HG03025 (cell line): ENCODE results near the gene SLC6A18.
"Not testable (repeated sequence)": the region's sequence is repeated elsewhere in the genome, so short reads cannot be mapped to it uniquely, and the experiment has no call there.

Source experiments
- ATAC-seq: cut with Tn5 transposase; IDR thresholded peaks from one replicate; pipeline ENCODE4 v1.9.1; 2021; ENCODE audit warnings: mild to moderate bottlenecking, moderate library complexity; ENCODE audit not compliant: unreplicated experiment, low FRiP score

The SLC6A18 gene

DNA sequence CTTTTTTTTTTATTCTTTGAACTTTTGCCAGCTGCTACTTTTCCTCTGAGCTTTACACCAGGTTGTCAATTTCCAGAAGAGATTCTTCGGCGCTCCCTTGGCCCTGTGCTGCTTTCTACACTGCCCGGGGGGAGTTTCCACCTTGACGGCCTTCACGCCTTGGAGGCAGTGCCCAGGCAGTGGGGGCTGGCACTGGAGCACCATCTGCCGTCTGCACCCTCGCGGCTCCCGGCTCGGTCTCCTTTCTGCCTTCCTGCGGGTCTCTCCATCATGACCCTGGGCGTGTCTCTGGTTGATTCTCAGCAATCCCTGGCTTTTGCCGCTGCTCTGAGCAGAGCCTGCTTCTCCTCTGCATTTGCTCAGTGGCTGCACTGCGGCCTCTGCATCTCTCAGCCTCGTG lies 2.9 kb downstream of the SLC6A18 start:
- ATAC-seq = no peak

DNA sequence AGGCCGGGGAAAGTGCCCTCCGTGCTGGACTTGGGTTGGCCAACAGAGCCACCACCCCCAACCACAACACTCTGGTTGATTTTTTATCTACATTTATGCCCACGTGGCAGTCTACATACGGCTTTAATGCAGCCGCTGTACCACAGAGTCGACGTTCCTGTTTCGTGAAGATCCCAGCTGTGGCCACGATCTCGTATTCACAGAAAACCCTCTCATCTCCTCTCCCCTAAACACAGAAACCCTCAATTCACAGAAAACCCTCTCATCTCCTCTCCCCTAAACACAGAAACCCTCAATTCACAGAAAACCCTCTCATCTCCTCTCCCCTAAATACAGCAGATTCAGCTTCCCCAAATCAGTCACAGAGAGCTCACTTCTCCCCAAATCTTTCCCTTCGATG lies 3.8 kb downstream of the SLC6A18 start:
- not testable (repeated sequence) for ATAC-seq

DNA sequence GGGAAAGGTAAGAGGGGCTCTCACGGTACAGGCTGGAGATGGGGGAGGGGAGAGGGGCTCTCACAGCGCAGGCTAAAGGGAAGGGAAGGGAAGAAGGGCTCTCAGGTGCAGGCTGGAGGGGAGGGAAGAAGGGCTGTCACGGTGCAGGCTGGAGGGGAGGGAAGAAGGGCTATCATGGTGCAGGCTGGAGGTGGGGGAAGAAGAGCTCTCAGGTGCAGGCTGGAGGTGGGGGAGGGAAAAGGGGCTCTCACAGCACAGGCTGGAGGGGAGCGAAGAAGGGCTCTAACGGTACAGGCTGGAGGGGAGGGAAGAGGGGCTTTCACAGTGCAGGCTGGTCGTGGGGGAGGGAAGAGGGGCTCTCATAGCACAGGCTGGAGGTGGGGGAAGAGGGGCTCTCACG lies 4.6 kb downstream of the SLC6A18 start:
- ATAC-seq = no peak

DNA sequence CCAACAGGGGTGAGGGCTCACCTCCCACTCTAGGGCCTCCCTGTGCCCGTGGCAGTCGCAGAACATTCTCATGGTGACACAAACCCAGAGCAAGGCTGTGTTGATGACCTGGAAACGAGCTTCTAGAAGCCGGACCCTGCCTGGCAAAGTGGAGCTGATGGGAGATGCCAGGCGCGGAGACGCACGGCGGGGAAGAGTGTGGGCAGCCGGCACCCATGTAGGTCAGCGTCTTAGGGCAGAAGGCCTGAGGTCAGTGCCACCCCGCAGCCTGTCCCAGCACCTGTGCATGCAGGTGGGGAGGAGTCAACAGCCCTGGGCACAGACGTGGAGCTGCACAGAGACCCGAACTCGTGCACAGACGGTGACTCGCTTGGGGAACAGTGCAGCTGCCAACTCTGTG lies 5.4 kb downstream of the SLC6A18 start:
- no peak for ATAC-seq

DNA sequence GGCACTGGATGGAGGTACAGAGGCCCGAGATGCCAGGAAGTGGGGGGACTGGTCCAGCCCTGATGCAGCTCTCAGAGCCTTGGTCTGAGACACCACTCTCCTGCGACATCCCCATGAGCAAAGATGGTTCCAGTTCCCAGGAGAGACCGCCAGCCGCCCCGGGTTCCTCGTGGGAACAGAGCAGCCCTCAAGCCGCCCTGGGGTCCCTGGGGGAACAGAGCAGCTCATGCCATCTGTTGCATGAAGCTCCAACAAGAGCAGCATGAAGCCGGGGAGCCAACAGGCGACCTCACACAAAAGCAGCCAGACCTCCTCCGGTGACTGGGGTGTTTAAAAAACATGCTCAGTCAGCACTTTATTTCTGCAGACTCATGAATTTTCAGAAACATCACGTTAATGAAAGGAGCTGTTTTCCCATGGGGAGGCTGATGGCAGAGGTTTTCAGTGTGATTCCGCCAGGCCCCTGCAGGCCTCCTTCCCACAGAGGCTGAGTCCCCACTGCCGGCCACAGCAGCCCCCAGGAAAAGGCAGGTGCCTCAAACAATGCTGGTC lies 6.2 kb downstream of the SLC6A18 start:
- no peak for ATAC-seq

DNA sequence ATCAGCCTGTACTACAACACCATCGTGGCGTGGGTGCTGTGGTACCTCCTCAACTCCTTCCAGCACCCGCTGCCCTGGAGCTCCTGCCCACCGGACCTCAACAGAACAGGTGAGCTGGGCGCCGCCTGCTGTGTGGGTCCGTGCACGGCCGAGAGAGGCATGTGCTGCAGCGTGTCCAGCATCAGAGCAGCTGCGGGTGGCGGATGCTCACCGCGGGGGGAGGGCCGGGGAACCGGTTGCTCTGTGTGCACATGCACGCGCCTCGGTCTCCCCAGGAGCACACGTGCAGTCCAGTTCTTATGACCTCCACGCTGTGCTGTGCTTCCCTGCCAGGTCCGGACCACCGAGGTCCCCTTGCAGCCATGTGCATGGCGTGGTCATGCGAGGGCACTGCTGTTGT lies 7.6 kb downstream of the SLC6A18 start:
- ATAC-seq = no peak

DNA sequence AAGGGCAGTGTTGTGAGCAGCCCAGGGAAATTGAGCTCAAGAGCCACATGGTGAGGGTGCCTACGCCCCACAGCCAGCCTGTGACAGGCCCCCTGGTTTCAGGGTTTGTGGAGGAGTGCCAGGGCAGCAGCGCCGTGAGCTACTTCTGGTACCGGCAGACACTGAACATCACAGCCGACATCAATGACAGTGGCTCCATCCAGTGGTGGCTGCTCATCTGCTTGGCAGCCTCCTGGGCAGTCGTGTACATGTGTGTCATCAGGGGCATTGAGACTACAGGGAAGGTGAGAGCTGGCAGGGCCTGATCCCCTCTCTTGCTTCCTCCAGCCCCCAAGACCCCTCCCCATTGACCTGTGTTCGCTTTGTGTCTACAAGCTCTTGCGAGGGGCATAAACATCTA lies 10.2 kb downstream of the SLC6A18 start:
- ATAC-seq = no peak

DNA sequence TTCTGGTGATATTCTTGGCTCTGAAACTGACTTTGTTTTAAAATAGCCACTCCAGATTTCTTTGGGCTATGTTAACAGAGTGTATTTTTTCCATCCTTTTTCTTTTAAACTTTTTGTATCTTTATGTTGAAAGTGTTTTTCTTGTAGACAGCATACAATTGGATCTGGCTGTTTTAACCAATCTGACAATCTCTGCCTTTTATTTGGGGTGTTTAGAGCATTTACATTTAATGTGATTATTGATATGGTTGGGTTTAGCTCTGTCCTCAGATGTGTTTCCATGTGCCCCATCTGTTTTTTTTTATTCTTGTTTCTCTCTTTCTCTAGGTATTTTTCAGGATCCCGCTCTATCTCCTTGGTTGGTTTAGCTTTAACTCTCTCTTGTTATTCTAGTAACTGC lies 10.7 kb downstream of the SLC6A18 start:
- ATAC-seq = no peak

DNA sequence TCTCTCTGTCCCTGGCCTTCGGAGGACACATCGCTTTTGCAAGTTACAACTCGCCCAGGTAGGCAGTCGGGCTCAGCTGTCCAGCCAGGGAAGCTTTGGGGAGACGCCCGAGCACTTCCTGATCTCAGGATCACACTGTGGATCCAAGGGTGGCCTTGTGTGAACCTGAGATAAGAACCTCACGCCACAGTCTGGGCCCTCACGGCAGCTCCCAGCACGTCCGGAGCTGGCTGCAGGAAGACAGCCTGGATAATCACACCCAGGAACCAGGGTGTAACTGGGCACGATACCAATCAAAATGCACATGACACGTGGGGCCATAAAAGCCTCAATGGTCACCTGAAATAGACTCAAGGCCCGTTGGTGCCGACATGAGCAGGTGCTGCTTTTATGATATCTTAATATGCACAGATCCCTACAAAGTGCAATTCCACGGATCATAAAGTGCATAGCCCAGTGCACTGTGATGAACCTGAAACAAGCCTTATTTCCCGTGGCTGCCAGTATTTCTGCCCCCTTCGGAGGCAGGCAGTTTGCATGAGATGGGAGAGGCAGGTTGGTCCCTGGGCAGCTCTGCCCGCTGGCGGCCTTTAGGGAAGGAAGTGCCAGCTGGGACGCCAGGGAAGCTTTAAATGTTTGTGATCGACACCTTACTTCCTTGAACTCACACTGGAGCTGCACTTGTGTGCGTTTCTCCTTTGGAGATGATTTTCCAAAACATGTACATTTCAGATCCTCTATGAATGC lies 14.5 kb downstream of the SLC6A18 start:
- no peak for ATAC-seq

DNA sequence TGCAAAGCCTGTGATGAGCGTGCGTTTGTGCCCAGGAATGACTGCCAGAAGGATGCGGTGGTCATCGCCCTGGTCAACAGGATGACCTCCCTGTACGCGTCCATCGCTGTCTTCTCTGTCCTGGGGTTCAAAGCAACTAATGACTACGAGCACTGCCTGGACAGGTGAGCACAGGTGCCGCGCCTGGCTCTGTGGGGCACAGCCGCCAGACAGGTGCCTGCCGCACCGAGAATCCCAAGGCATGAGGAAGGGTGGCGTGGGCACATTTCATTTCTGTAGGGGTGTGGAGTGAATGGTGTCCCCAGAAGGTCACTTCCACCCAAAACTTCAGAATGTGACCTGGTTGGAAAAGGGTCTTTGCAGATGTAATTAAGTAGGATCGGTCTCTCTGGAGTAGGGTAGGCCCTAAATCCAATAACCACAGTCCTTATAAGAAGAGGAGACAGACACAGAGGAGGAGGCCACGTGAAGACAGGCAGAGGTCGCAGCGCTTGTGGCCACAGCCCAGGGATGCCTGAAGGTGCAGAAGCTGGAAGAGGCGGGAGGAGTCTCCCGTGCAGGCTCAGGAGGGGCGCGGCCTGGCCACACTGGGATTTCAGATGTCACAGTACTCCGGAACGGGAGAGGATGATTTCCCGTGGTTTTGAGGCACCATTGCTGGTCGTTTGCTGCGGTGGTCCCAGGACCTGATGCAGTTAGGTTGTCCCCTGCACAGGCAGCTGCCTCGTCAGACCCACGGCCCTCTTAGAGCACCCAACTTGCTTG lies 15.5 kb downstream of the SLC6A18 start:
- ATAC-seq = no peak

DNA sequence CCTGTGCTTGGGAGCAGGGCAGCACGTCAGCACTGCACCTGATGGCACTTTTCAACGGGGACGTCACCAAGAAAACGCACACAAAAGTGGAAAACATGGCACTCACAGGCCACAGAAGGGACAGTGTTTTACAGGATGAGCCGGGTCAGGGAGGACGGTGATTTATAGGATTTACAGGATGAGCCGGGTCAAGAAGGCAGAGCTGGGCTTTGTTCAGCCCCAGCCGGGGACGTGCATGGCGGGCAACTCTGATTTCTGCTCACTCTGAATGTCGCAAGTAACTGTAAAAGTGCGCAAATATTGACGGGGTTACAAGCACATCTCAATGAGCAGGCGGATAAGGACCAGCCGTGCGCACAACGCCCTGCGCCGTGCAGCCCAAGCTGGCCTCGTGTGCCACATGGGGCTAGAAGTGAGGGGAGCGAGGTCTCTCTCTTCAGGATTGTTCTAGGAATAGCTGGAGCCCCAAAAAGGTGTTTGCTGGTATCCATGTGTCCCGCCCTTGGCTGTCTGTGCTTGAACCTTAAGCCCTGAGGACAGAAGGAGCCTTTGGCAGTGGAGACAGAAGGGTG lies 16.4 kb downstream of the SLC6A18 start:
- no peak for ATAC-seq

DNA sequence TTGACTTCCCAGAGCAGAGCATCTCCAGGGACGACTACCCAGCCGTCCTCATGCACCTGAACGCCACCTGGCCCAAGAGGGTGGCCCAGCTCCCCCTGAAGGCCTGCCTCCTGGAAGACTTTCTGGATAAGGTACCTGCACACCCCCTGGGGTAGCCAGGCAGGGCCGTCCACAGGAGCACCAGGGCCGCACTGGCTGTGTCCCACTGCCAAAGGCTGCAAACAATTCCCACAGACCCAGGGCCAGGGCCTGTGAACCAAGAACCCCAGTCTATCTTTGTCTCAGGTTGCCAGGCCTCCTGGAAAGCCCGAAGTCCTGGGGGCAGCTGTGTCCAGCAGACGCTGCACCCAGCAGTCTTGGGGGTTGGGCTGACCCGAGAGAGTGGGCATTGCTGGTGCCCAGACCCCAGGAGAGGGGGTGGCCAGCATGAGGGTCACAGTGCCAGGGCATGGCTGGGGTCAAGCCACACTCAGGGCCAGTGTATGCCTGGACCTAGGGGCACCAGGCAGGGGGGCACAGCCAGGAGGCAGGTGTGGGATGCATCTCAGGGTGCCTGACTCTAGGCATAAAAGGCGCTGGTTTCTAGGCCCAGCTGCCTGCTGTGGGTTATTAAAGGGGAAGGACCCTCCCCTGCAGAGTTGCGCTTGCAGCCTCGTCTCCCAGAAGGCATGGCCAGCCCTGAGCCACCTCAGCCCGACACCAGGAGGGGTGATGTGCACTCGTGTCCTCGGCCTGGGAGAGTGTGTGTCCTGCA lies 17.7 kb downstream of the SLC6A18 start:
- no peak for ATAC-seq

DNA sequence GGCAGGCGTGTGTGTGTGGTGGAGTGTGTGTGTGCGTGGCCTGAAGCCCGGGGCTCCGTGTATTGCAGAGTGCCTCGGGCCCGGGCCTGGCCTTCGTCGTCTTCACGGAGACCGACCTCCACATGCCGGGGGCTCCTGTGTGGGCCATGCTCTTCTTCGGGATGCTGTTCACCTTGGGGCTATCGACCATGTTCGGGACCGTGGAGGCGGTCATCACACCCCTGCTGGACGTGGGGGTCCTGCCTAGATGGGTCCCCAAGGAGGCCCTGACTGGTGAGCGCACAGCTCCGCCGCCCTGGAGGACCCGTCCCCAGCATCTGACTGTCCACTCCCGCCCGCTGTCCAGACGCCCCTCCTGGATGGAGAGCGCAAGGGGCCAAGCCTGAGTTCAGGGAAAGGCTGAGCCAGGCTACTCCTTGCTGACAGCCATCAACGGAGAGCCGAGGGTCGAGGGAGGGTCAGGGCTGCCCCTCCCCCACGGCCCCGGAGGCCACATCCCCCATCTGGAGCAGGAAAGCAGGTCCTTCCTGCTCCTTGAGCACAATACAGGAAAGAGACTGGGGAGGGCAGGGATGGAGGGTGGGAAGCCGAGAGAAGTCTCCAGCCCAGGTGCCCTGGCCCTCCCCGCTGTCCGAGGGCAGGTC lies 18.4 kb downstream of the SLC6A18 start:
- ATAC-seq = no peak

DNA sequence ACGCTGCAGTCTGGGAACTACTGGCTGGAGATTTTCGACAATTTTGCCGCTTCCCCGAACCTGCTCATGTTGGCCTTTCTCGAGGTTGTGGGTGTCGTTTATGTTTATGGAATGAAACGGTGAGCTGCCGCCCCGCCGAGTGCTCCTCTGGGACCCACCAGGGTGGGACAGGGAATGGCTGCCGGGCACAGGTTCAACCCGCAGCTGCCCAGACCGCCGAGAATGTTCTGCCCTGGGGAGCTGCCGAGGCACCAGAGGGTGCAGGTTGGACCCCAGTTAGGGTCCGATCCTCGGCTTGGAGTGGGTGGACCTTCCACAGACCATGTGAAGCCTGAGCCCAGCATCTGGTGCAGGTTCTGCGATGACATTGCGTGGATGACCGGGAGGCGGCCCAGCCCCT lies 19.1 kb downstream of the SLC6A18 start:
- ATAC-seq = no peak

DNA sequence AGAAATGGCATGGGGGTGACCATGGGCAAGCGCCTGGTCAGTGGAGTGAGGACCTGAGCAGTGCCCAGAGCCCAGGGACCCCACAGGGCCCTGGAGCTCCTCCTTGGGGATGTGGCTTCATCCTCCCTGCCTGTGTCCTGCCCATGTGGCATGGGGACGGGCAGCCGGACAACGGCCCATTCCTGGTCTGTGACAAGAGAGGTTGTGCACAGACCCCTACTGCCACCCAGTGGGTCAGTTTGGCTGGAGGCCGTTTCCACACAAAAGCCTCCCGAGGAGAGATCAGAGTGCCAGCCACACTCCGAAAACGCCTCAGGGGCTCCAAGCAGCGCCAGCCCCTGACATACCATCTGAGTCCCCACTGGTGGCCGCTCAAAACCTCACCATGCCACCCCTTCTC lies 19.8 kb downstream of the SLC6A18 start:
- ATAC-seq = no peak

DNA sequence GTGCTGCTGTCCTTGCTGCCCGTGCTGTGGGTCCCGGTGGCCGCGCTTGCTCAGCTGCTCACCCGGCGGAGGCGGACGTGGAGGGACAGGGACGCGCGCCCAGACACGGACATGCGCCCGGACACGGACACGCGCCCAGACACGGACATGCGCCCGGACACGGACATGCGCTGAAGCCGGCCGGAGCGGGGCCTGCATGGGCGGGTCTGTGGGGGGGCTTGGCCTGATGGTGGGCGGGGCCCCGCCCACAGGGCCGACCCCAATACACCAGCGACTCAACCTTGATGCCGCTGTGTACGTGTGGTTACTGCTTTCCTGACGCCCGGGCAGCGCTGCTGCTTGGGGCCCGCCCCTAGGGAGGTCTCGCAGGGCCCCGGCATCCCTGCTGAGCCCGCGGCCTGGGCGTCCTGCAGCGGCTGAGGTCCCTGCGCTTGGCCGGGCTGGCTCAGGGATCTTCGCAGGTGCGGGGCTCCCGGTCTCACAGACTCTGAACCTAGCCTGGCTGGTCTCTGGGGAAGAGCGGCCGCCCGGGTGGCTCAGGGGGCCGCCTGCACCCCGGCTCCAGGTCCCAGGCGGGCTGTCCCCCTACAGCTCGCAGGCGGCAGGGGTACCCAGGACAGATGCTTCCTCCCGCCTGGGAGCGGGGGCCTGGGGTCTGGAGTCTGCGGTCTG lies 20.9 kb downstream of the SLC6A18 start:
- ATAC-seq = no peak

DNA sequence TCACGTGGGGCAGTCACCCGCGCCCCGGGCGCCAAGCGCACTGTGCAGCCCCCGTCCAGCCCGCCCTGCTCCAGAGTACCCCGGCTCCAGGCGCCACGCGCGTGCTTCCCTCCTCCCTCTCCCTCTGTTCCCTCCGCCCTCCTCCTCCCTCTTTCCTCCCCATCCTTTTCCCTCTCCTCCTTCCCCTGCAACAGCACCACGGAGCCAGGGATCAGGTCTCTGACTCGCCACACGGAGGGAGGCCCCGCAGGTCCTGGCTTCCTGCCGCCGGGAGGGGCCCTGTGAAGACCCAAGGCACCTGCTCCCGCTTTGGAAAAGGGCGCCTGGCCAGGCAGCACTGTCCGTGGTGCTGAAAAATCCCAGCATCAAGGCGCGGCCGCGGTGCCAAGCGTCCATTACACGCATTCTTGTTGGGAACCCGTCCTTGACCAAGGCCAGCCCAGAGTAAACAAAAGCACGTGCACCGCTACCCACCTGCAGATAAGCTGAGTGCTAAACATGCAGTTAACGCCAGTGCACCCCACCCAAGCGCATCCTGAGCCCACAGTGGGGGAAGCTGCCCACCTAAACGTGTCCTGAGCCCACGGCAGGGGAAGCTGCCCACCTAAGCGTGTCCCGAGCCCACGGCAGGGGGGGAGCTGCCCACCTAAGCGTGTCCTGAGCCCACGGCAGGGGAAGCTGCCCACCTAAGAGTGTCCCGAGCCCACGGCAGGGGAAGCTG lies 21.7 kb downstream of the SLC6A18 start:
- no peak for ATAC-seq

DNA sequence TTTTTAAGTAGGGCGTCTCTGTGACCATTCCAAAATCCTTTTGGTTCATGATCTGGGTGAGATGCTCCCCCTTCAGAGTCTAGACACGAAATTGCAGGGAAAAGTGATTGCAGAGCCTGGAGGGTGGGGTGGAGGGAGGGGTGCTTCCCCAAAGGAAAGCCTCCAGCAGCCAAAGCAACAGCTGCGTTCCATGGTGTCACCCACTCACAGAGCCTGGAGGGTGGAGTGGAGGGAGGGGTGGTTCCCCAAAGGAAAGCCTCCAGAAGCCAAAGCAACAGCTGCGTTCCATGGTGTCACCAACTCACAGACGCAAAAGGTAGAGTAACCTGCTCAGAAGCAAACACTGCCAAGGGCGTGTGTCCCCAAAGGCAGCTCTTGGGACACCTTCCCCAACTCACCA lies 22.6 kb downstream of the SLC6A18 start:
- ATAC-seq = no peak
